GM21529 (cell line): ENCODE measurements around the gene ABCC3.

ENCODE experiments used
- ATAC-seq: cut with Tn5 transposase; IDR thresholded peaks from one replicate; pipeline ENCODE4 v1.9.1; 2021; ENCODE audit not compliant: unreplicated experiment

Gene ABCC3

GRCh38 chr17:50641357-50641756 lies 6.7 kb downstream of the ABCC3 start:
- ATAC-seq, result no peak

GRCh38 chr17:50642071-50642721 lies 7.5 kb downstream of the ABCC3 start:
- no peak for ATAC-seq

- ATAC-seq, result no peak
Observed at GRCh38 chr17:50642722-50643656, 8.3 kb downstream of the ABCC3 start.

- ATAC-seq, result no peak
Observed at GRCh38 chr17:50645748-50646682, 11.3 kb downstream of the ABCC3 start.

- no peak for ATAC-seq
Observed at GRCh38 chr17:50647187-50647586, 12.5 kb downstream of the ABCC3 start.

- no peak for ATAC-seq
Observed at GRCh38 chr17:50649042-50649908, 14.6 kb downstream of the ABCC3 start.

GRCh38 chr17:50651661-50652060 lies 17.0 kb downstream of the ABCC3 start:
- ATAC-seq, result no peak

GRCh38 chr17:50653738-50654137 lies 19.1 kb downstream of the ABCC3 start:
- no peak for ATAC-seq

GRCh38 chr17:50656509-50656908 lies 21.8 kb downstream of the ABCC3 start:
- no peak for ATAC-seq

GRCh38 chr17:50657054-50657453 lies 22.4 kb downstream of the ABCC3 start:
- no peak for ATAC-seq

- ATAC-seq, result no peak
Observed at GRCh38 chr17:50657627-50658026, 22.9 kb downstream of the ABCC3 start.

GRCh38 chr17:50658616-50659015 lies 23.9 kb downstream of the ABCC3 start:
- no peak for ATAC-seq

GRCh38 chr17:50659179-50659578 lies 24.5 kb downstream of the ABCC3 start:
- no peak for ATAC-seq

GRCh38 chr17:50660042-50660886 lies 25.6 kb downstream of the ABCC3 start:
- no peak for ATAC-seq

GRCh38 chr17:50660887-50661345 lies 26.2 kb downstream of the ABCC3 start:
- ATAC-seq, result no peak

- no peak for ATAC-seq
Observed at GRCh38 chr17:50661348-50661747, 26.7 kb downstream of the ABCC3 start.

GRCh38 chr17:50661795-50662391 lies 27.2 kb downstream of the ABCC3 start:
- ATAC-seq, result no peak

GRCh38 chr17:50662632-50663225 lies 28.0 kb downstream of the ABCC3 start:
- no peak for ATAC-seq
